ENCODE measurements around the gene ADAM12.
"Not testable (repeated sequence)": the region's sequence is repeated elsewhere in the genome, so short reads cannot be mapped to it uniquely, and the experiment has no call there.

Gene ADAM12

GRCh38 chr10:125983161-125983560 lies 405.1 kb downstream of the ADAM12 start:
- TF ChIP-seq CTCF (IDR thresholded peaks at IDR 0.05; ENCODE audit: control extremely low read depth, extremely low read depth, low read depth, missing control alignments), result no peak
- CTCF ChIA-PET, result interaction anchor here (0.7 to 3.0 kb wide), 17 partner anchors 9 to 1871 kb away, joined by 3 to 13 read pairs (median 4); no protein-coding TSS in a partner anchor

GRCh38 chr10:125982260-125982948 lies 405.9 kb downstream of the ADAM12 start:
- peak; percentile 42 for TF ChIP-seq CTCF (IDR thresholded peaks at IDR 0.05; ENCODE audit: control extremely low read depth, extremely low read depth, low read depth, missing control alignments)
- peak; percentile 48 for DNase-seq (ENCODE audit: extremely low spot score)
- CTCF ChIA-PET, result interaction anchor here (0.7 to 3.0 kb wide), 22 partner anchors 8 to 1872 kb away, joined by 3 to 16 read pairs (median 4); no protein-coding TSS in a partner anchor
- POLR2A ChIA-PET, result no interaction called here

More at GRCh38 chr10:125983161-125983560, 405.1 kb downstream of the ADAM12 start:
- POLR2A ChIA-PET, result no interaction called here
- DNase-seq (ENCODE audit: extremely low spot score), result no peak

- POLR2A ChIA-PET, result no interaction called here
- CTCF ChIA-PET, result interaction anchor here (1.0 to 2.7 kb wide), 6 partner anchors 9 to 1874 kb away, joined by 3 to 16 read pairs (median 4); no protein-coding TSS in a partner anchor
- DNase-seq (ENCODE audit: extremely low spot score), result no peak
- no peak for TF ChIP-seq CTCF (IDR thresholded peaks at IDR 0.05; ENCODE audit: control extremely low read depth, extremely low read depth, low read depth, missing control alignments)
These were observed 407.7 kb downstream of the ADAM12 start for GRCh38 chr10:125980521-125981035.

GRCh38 chr10:125979976-125980375 lies 408.3 kb downstream of the ADAM12 start:
- no peak for TF ChIP-seq CTCF (IDR thresholded peaks at IDR 0.05; ENCODE audit: control extremely low read depth, extremely low read depth, low read depth, missing control alignments)
- ChIA-PET POLR2A (no interaction called here), CTCF (interaction anchor here (1.0 to 2.7 kb wide), 6 partner anchors 10 to 1875 kb away, joined by 3 to 16 read pairs (median 4); no protein-coding TSS in a partner anchor)
- no peak for DNase-seq (ENCODE audit: extremely low spot score)

GRCh38 chr10:125976960-125977605 lies 411.2 kb downstream of the ADAM12 start:
- ChIA-PET CTCF (interaction anchor here (0.7 to 2.0 kb wide), 4 partner anchors 36 to 527 kb away, joined by 3 to 7 read pairs (median 3); no protein-coding TSS in a partner anchor), POLR2A (no interaction called here)
- no peak for DNase-seq (ENCODE audit: extremely low spot score)
- peak; percentile 12 for TF ChIP-seq CTCF (IDR thresholded peaks at IDR 0.05; ENCODE audit: control extremely low read depth, extremely low read depth, low read depth, missing control alignments)

GRCh38 chr10:125970077-125970630 lies 418.1 kb downstream of the ADAM12 start:
- CTCF ChIA-PET, POLR2A ChIA-PET: not testable (repeated sequence)

More at GRCh38 chr10:125970077-125970630, 418.1 kb downstream of the ADAM12 start:
- DNase-seq (ENCODE audit: extremely low spot score), result not testable (repeated sequence)
